Measurements from ENCODE around the gene KIF26A.

DNA sequence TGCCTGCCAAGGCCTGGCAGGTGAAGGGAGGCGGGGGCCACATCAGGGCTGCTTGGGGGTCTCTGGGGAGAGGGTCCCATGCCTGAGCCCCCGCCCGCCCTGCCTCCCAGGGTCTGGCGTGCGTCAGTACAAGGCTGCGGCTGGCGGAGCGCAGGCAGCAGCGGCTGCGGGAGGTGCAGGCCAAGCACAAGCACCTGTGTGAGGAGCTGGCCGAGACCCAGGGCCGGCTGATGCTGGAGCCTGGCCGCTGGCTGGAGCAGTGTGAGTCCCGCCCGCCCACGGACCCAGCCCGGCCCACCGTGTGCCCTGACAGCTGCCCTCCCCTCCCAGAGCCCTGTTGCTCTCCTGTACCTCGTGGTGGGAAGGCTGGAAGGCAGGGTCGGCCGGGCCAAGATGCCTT lies 40.7 kb downstream of the KIF26A start:
- TF ChIP-seq, protein P1, sequence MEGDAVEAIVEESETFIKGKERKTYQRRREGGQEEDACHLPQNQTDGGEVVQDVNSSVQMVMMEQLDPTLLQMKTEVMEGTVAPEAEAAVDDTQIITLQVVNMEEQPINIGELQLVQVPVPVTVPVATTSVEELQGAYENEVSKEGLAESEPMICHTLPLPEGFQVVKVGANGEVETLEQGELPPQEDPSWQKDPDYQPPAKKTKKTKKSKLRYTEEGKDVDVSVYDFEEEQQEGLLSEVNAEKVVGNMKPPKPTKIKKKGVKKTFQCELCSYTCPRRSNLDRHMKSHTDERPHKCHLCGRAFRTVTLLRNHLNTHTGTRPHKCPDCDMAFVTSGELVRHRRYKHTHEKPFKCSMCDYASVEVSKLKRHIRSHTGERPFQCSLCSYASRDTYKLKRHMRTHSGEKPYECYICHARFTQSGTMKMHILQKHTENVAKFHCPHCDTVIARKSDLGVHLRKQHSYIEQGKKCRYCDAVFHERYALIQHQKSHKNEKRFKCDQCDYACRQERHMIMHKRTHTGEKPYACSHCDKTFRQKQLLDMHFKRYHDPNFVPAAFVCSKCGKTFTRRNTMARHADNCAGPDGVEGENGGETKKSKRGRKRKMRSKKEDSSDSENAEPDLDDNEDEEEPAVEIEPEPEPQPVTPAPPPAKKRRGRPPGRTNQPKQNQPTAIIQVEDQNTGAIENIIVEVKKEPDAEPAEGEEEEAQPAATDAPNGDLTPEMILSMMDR (IDR thresholded peaks at IDR 0.05) = no peak
- TF ChIP-seq YY1 (IDR thresholded peaks at IDR 0.05; ENCODE audit: low read depth) (no peak), FOXM1 (IDR thresholded peaks at IDR 0.05; ENCODE audit: low read depth) (no peak), GABPA (IDR thresholded peaks at IDR 0.05; ENCODE audit: low read depth) (no peak), EP300 (IDR thresholded peaks at IDR 0.05; ENCODE audit: borderline replicate concordance in 1 of 2, low read depth in 1 of 2, low read length in 1 of 2) (no peak), SMC3 (IDR thresholded peaks at IDR 0.05; ENCODE audit: low read depth, low read length) (no peak), POLR2AphosphoS5 (IDR thresholded peaks at IDR 0.05; ENCODE audit: low read depth, low read length) (no peak), RAD21 (IDR thresholded peaks at IDR 0.05; ENCODE audit: low read length) (no peak)
- TF ChIP-seq, protein P2, sequence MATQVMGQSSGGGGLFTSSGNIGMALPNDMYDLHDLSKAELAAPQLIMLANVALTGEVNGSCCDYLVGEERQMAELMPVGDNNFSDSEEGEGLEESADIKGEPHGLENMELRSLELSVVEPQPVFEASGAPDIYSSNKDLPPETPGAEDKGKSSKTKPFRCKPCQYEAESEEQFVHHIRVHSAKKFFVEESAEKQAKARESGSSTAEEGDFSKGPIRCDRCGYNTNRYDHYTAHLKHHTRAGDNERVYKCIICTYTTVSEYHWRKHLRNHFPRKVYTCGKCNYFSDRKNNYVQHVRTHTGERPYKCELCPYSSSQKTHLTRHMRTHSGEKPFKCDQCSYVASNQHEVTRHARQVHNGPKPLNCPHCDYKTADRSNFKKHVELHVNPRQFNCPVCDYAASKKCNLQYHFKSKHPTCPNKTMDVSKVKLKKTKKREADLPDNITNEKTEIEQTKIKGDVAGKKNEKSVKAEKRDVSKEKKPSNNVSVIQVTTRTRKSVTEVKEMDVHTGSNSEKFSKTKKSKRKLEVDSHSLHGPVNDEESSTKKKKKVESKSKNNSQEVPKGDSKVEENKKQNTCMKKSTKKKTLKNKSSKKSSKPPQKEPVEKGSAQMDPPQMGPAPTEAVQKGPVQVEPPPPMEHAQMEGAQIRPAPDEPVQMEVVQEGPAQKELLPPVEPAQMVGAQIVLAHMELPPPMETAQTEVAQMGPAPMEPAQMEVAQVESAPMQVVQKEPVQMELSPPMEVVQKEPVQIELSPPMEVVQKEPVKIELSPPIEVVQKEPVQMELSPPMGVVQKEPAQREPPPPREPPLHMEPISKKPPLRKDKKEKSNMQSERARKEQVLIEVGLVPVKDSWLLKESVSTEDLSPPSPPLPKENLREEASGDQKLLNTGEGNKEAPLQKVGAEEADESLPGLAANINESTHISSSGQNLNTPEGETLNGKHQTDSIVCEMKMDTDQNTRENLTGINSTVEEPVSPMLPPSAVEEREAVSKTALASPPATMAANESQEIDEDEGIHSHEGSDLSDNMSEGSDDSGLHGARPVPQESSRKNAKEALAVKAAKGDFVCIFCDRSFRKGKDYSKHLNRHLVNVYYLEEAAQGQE (IDR thresholded peaks at IDR 0.05; ENCODE audit: low read depth, low read length) = no peak
- TF ChIP-seq, protein P3, sequence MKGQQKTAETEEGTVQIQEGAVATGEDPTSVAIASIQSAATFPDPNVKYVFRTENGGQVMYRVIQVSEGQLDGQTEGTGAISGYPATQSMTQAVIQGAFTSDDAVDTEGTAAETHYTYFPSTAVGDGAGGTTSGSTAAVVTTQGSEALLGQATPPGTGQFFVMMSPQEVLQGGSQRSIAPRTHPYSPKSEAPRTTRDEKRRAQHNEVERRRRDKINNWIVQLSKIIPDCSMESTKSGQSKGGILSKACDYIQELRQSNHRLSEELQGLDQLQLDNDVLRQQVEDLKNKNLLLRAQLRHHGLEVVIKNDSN (IDR thresholded peaks at IDR 0.05; ENCODE audit: borderline replicate concordance, low read depth) = no peak
- TF ChIP-seq, protein P4, sequence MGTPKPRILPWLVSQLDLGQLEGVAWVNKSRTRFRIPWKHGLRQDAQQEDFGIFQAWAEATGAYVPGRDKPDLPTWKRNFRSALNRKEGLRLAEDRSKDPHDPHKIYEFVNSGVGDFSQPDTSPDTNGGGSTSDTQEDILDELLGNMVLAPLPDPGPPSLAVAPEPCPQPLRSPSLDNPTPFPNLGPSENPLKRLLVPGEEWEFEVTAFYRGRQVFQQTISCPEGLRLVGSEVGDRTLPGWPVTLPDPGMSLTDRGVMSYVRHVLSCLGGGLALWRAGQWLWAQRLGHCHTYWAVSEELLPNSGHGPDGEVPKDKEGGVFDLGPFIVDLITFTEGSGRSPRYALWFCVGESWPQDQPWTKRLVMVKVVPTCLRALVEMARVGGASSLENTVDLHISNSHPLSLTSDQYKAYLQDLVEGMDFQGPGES (IDR thresholded peaks at IDR 0.05; ENCODE audit: low read depth, low read length) = no peak

Measured in SK-N-SH (cell line).